GM21447 (cell line): ENCODE measurements around the gene ANKRD22.

Experiments used
- ATAC-seq: cut with Tn5 transposase; IDR thresholded peaks from one replicate; pipeline ENCODE4 v1.9.1; 2021; ENCODE audit not compliant: unreplicated experiment

The ANKRD22 gene

GRCh38 chr10:88802523-88803285 is 48.9 kb downstream of the ANKRD22 start, which contains the start of gene LIPM:
Gene LIPM, plus strand, starts transcription at chr10:88802730. Its CDS starts 167 bp downstream, at chr10:88802897.
- no peak for ATAC-seq

- no peak for ATAC-seq
These were observed 51.2 kb downstream of the ANKRD22 start for GRCh38 chr10:88800152-88801125.

GRCh38 chr10:88794731-88795130 is 56.9 kb downstream of the ANKRD22 start:
- no peak for ATAC-seq

GRCh38 chr10:88793712-88794299 is 57.8 kb downstream of the ANKRD22 start:
- no peak for ATAC-seq

GRCh38 chr10:88792661-88793060 is 59.0 kb downstream of the ANKRD22 start:
- no peak for ATAC-seq

GRCh38 chr10:88791924-88792323 is 59.7 kb downstream of the ANKRD22 start:
- ATAC-seq = no peak

GRCh38 chr10:88788924-88789323 is 62.7 kb downstream of the ANKRD22 start:
- no peak for ATAC-seq

GRCh38 chr10:88787463-88787862 is 64.2 kb downstream of the ANKRD22 start:
- no peak for ATAC-seq

- no peak for ATAC-seq
These were observed 65.4 kb downstream of the ANKRD22 start for GRCh38 chr10:88786032-88786770.

- no peak for ATAC-seq
These were observed 67.9 kb downstream of the ANKRD22 start for GRCh38 chr10:88783724-88784123.

- ATAC-seq = no peak
These were observed 69.4 kb downstream of the ANKRD22 start for GRCh38 chr10:88782222-88782621.

- ATAC-seq = no peak
These were observed 70.4 kb downstream of the ANKRD22 start for GRCh38 chr10:88781206-88781605.
